LNCaP clone FGC (cell line): ENCODE results near the gene TMEM125.
A peak's percentile ranks its signal among the peaks of the same experiment; 100 is the strongest.

Experiments used
- DNase-seq: peaks from one replicate; pipeline ENCODE4 v3.0.0-alpha.2; 2011; ENCODE audit warnings: low read depth
- H3K4me3 ChIP-seq: 2 replicates; pipeline ENCODE4 v1.5.1; 2011; ENCODE audit warnings: mild to moderate bottlenecking, low read depth, low read length, control low read depth
- TF ChIP-seq, protein P1 (sequence below): IDR thresholded peaks from 2 replicates; pipeline ENCODE4 v1.5.1; 2012; ENCODE audit warnings: mild to moderate bottlenecking; ENCODE audit not compliant: control insufficient read depth, insufficient read depth; ENCODE audit errors: extremely low read depth

Gene TMEM125

GRCh38 chr1:43269627-43270375 lies at the start of gene TMEM125:
TSS of gene TMEM125 (plus strand) at chr1:43269983. CDS start at chr1:43272723, 2,740 bp downstream.
- DNase-seq, result peak; percentile 66
- peak within 1 kb of the TSS; percentile 68 for H3K4me3 ChIP-seq
- TF ChIP-seq, protein P1, sequence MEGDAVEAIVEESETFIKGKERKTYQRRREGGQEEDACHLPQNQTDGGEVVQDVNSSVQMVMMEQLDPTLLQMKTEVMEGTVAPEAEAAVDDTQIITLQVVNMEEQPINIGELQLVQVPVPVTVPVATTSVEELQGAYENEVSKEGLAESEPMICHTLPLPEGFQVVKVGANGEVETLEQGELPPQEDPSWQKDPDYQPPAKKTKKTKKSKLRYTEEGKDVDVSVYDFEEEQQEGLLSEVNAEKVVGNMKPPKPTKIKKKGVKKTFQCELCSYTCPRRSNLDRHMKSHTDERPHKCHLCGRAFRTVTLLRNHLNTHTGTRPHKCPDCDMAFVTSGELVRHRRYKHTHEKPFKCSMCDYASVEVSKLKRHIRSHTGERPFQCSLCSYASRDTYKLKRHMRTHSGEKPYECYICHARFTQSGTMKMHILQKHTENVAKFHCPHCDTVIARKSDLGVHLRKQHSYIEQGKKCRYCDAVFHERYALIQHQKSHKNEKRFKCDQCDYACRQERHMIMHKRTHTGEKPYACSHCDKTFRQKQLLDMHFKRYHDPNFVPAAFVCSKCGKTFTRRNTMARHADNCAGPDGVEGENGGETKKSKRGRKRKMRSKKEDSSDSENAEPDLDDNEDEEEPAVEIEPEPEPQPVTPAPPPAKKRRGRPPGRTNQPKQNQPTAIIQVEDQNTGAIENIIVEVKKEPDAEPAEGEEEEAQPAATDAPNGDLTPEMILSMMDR, result no peak

GRCh38 chr1:43220905-43221778 lies 48.6 kb upstream of the TMEM125 start:
- no peak for DNase-seq
- TF ChIP-seq, protein P1, result no peak
- H3K4me3 ChIP-seq, result no peak overlapping the region

DNA sequence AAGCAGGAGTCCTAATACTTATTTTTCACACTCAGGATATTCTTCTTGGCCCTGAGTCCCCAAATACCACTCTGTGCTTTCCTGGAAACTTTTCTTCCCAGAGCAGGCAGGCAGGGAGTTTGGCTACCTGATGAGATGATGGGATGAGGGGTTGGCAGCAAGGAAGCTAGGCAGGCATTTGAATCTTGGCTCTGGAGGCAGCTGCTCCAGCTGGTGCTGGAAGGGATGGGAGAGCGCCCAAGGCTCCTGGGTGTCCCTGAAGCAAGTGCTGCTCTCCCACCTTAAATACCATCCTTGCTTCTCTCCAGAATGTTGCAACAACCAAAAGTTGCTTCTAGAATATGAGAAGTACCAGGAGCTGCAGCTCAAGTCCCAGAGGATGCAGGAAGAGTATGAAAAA lies 48.0 kb upstream of the TMEM125 start:
- no peak overlapping the region for H3K4me3 ChIP-seq
- TF ChIP-seq, protein P1, result no peak
- no peak for DNase-seq

DNA sequence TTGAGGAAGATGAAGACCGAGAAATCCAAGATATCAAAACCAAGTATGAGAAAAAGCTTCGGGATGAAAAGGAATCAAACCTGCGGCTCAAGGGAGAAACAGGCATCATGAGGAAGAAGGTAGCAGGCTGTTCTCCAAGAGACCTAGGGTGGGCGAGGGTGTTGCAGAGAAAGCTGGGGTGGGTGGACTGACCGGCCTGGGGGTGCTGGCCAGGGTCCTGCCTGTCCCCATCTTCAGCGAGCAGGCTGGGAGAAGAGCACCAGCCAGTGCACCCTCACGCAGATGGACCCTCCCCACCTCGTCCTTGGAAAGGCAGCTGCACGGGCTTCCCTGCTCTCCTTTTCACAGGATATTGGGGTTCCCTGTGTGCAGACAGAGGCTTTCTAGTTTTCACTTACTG lies 46.9 kb upstream of the TMEM125 start:
- no peak overlapping the region for H3K4me3 ChIP-seq
- TF ChIP-seq, protein P1, result no peak
- DNase-seq, result no peak

DNA sequence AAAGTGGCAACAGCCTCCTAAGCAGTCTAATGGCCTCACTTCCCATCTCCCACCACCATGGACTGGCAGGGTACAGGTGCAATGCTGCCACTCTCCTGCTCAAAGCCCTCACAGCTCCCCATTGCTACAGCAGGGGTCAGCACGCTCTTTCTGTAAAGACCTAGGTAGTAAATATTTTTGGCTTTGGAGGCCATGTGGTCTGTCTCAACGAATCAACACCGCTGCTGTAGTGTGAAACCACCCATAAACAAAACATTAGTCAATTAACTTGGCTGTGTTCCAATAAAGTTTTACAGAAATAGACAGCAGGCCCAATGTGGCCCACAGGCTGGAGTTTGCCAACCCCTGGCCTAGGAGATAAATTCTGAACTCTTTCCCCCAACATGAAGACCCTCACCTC lies 44.6 kb upstream of the TMEM125 start:
- no peak overlapping the region for H3K4me3 ChIP-seq
- DNase-seq, result no peak
- TF ChIP-seq, protein P1, result no peak

- no peak overlapping the region for H3K4me3 ChIP-seq
- TF ChIP-seq, protein P1, result peak; percentile 97
- no peak for DNase-seq
Measured at GRCh38 chr1:43227143-43227764, 42.5 kb upstream of the TMEM125 start.
